ENCODE results near the gene CNTNAP3B.
"Not testable (repeated sequence)": the region's sequence is repeated elsewhere in the genome, so short reads cannot be mapped to it uniquely, and the experiment has no call there.

- not testable (repeated sequence) for TF ChIP-seq CTCF (conservative IDR thresholded peaks at IDR 0.05; ENCODE audit: low read length); EZH2phosphoT487 (IDR thresholded peaks at IDR 0.05; ENCODE audit: borderline replicate concordance)
Observed at GRCh38 chr9:41874557-41874956, 254.7 kb downstream of the CNTNAP3B start.

All from Loucy (cell line).